ENCODE measurements around the gene LRCH1.

DNA sequence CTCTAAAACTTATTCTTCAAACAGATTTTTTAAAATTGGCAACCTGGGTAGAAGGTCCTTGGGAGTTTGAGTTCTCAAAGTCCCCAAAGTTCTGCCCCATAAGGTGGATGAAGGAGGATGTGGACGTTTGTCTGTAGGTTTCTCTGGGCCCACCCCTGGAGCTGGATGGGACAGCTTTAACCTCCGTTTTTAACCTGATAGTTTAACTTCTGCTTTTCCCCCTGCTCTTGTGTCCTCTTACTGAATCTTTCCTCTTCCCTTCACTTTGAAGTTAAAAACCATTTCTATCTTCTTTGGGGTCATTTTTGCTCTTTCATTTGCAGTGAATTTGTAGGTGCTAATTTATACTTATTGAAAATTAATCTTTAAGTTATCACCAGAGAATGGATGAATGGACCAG, 164.9 kb downstream of the LRCH1 start:
- TF ChIP-seq, protein P1, sequence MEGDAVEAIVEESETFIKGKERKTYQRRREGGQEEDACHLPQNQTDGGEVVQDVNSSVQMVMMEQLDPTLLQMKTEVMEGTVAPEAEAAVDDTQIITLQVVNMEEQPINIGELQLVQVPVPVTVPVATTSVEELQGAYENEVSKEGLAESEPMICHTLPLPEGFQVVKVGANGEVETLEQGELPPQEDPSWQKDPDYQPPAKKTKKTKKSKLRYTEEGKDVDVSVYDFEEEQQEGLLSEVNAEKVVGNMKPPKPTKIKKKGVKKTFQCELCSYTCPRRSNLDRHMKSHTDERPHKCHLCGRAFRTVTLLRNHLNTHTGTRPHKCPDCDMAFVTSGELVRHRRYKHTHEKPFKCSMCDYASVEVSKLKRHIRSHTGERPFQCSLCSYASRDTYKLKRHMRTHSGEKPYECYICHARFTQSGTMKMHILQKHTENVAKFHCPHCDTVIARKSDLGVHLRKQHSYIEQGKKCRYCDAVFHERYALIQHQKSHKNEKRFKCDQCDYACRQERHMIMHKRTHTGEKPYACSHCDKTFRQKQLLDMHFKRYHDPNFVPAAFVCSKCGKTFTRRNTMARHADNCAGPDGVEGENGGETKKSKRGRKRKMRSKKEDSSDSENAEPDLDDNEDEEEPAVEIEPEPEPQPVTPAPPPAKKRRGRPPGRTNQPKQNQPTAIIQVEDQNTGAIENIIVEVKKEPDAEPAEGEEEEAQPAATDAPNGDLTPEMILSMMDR (IDR thresholded peaks at IDR 0.05), result no peak
- no peak for TF ChIP-seq POLR2A (IDR thresholded peaks at IDR 0.05)
